A549 (cell line): ENCODE measurements around the gene F2. TPM values are rescaled to one million over a fixed set of nuclear protein-coding genes. Genes with fewer than 3 reads are reported as not detected.

Experiments used
- ATAC-seq, 2 experiments: fragments of 200-7000 bp in 1 of 2; fragments of >200 bp in 1 of 2; cut with Nextera tagmentation in 1 of 2; cut with Tn5 transposase in 1 of 2; 3 replicates each; pipeline versions ENCODE4 v1.8.0 to v1.9.1; 2018 to 2020; ENCODE audit warnings: mild to moderate bottlenecking in 1 of 2, moderate library complexity in 1 of 2
- CTCF ChIA-PET: fragments of 300-600 bp; sonication (Branson Sonifier 250); formaldehyde crosslinking; extraction: SDS; loops from one replicate; lab custom pipeline; 2021; ENCODE audit warnings: antibody characterized with exemption, inconsistent platforms; lab: Yijun Ruan, JAX
- POLR2A ChIA-PET: fragments of 350-600 bp; formaldehyde crosslinking; extraction: SDS; loops from one replicate; lab custom pipeline; 2021; ENCODE audit warnings: antibody characterized with exemption, inconsistent platforms; lab: Yijun Ruan, JAX
- DNase-seq, 2 experiments: peaks; one replicate each; pipeline versions ENCODE4 v3.0.0 to v3.0.0-alpha.2; 2011 to 2016; ENCODE audit warnings: low read depth in 1 of 2, low spot score in 1 of 2
- FAIRE-seq: peaks from 2 replicates; lab custom pipeline; 2011; peaks lifted over from hg19 to GRCh38; lab: Jason Lieb, UNC
- H3K27ac ChIP-seq, 2 experiments: fragments of >200 bp; sonication (Bioruptor Twin); formaldehyde crosslinking; 3 replicates each; pipeline ENCODE4 v1.5.1; 2016 to 2017
- H3K4me1 ChIP-seq: fragments of >200 bp; sonication (Bioruptor Twin); formaldehyde crosslinking; 3 replicates; pipeline ENCODE4 v1.6.1; 2016
- H3K4me2 ChIP-seq: fragments of >200 bp; sonication (Bioruptor Twin); formaldehyde crosslinking; 3 replicates; pipeline ENCODE4 v1.6.1; 2016
- H3K4me3 ChIP-seq: fragments of >200 bp; sonication (Bioruptor Twin); formaldehyde crosslinking; 3 replicates; pipeline ENCODE4 v1.5.1; 2016
- H3K9me3 ChIP-seq: fragments of >200 bp; sonication (Bioruptor Twin); formaldehyde crosslinking; 3 replicates; pipeline ENCODE4 v1.6.1; 2016
- ATOH8 ChIP-seq: fragments of 250-450 bp; sonication (Bioruptor Pico); IDR thresholded peaks from 2 replicates; pipeline ENCODE4 v1.5.0; 2020; ENCODE audit warnings: low read depth, mild to moderate bottlenecking, moderate library complexity
- BHLHE40 ChIP-seq: IDR thresholded peaks from 2 replicates; pipeline ENCODE4 v1.6.1; 2012; ENCODE audit warnings: low read depth, low read length, inconsistent platforms
- CBX2 ChIP-seq: fragments of 200-600 bp; sonication (generic); IDR thresholded peaks from 2 replicates; pipeline ENCODE4 v1.6.1; 2016; ENCODE audit warnings: low read depth, mild to moderate bottlenecking, borderline replicate concordance
- CHD2 ChIP-seq: fragments of 150-350 bp; IDR thresholded peaks from 2 replicates; pipeline ENCODE4 v1.6.1; 2014; ENCODE audit warnings: low read length; ENCODE audit not compliant: partially characterized antibody
- CTCF ChIP-seq: fragments of >200 bp; sonication (Bioruptor Twin); formaldehyde crosslinking; IDR thresholded peaks from 3 replicates; pipeline ENCODE4 v1.5.1; 2016
- E2F6 ChIP-seq: IDR thresholded peaks from 2 replicates; pipeline ENCODE4 v1.6.1; 2012; ENCODE audit warnings: low read depth, borderline replicate concordance
- EHF ChIP-seq: fragments of 250-450 bp; sonication (Bioruptor Pico); IDR thresholded peaks from 2 replicates; pipeline ENCODE4 v1.5.0; 2020; ENCODE audit warnings: mild to moderate bottlenecking
- ESRRA ChIP-seq: fragments of 150-350 bp; IDR thresholded peaks from 2 replicates; pipeline ENCODE4 v1.6.1; 2014; ENCODE audit warnings: mild to moderate bottlenecking, low read length, borderline replicate concordance
- FOXS1 ChIP-seq: fragments of 250-450 bp; sonication (Bioruptor Pico); IDR thresholded peaks from 2 replicates; pipeline ENCODE4 v1.5.0; 2020; ENCODE audit warnings: mild to moderate bottlenecking, moderate library complexity
- HMGXB4 ChIP-seq: fragments of 250-450 bp; sonication (Bioruptor Pico); IDR thresholded peaks from 2 replicates; pipeline ENCODE4 v1.5.0; 2021; ENCODE audit warnings: mild to moderate bottlenecking, moderate library complexity, borderline replicate concordance
- HOXA7 ChIP-seq: fragments of 250-450 bp; sonication (Bioruptor Pico); IDR thresholded peaks from 2 replicates; pipeline ENCODE4 v1.5.0; 2020; ENCODE audit warnings: mild to moderate bottlenecking, moderate library complexity
- HOXB5 ChIP-seq: fragments of 250-450 bp; sonication (Bioruptor Pico); IDR thresholded peaks from 2 replicates; pipeline ENCODE4 v1.5.0; 2020; ENCODE audit warnings: mild to moderate bottlenecking, moderate library complexity
- PHF8 ChIP-seq: fragments of 200-600 bp; sonication (generic); IDR thresholded peaks from 2 replicates; pipeline ENCODE4 v1.6.1; 2016; ENCODE audit warnings: low read depth, mild to moderate bottlenecking, antibody characterized with exemption, moderate library complexity, borderline replicate concordance
- POLR2AphosphoS2 ChIP-seq: conservative IDR thresholded peaks from 2 replicates; pipeline ENCODE4 v1.6.1; 2012; ENCODE audit warnings: low read length, improper control_type of control experiment, inconsistent platforms
- RARB ChIP-seq: fragments of 250-450 bp; sonication (Bioruptor Pico); IDR thresholded peaks from 2 replicates; pipeline ENCODE4 v1.8.0; 2021; ENCODE audit warnings: mild to moderate bottlenecking, moderate library complexity
- RCOR1 ChIP-seq: fragments of 150-350 bp; IDR thresholded peaks from 2 replicates; pipeline ENCODE4 v1.6.1; 2014; ENCODE audit warnings: antibody characterized with exemption, low read length, low read depth
- SMC3 ChIP-seq: fragments of >200 bp; sonication (Bioruptor Twin); formaldehyde crosslinking; IDR thresholded peaks from 3 replicates; pipeline ENCODE4 v1.6.1; 2018; ENCODE audit warnings: inconsistent platforms
- ZFP36 ChIP-seq: fragments of 450-650 bp; IDR thresholded peaks from 2 replicates; pipeline ENCODE4 v1.6.1; 2014; ENCODE audit warnings: borderline replicate concordance; ENCODE audit not compliant: partially characterized antibody
- ZSCAN20 ChIP-seq: fragments of 250-450 bp; sonication (Bioruptor Pico); IDR thresholded peaks from 2 replicates; pipeline ENCODE4 v1.8.0; 2022; ENCODE audit warnings: mild to moderate bottlenecking, moderate library complexity
- WGBS: methylation state at CpG from one replicate; pipeline ENCODE4 v1.1.6; 2017; ENCODE audit errors: missing lambda C conversion rate; 5-methylcytosine and 5-hydroxymethylcytosine counted together
- polyA plus RNA-seq, 4 experiments: library from polyadenylated mRNA; depleted of rRNA in 3 of 4; stranded (reverse); fragments of >200 nt; fragmentation: RNase III in 1 of 4; extraction: RNeasy Plus Mini Kit Qiagen cat#74134 plus additional on column Dnase treatment in 1 of 4; gene quantifications; 2 replicates in 3 of 4; 3 replicates in 1 of 4; pipeline ENCODE4 v1.2.3, GENCODE V29; 2011 to 2017
- TF ChIP-seq, protein P1 (sequence below): fragments of >200 bp; sonication (Bioruptor Twin); formaldehyde crosslinking; IDR thresholded peaks from 3 replicates; pipeline ENCODE4 v1.6.1; 2016
- TF ChIP-seq, protein P2 (sequence below): IDR thresholded peaks from 2 replicates; pipeline ENCODE4 v1.6.1; 2012

F2 gene
- polyA plus RNA-seq, 2 of the 4 experiments (the other 2 are of a cell fraction): 2.5 to 3.8 TPM

DNA sequence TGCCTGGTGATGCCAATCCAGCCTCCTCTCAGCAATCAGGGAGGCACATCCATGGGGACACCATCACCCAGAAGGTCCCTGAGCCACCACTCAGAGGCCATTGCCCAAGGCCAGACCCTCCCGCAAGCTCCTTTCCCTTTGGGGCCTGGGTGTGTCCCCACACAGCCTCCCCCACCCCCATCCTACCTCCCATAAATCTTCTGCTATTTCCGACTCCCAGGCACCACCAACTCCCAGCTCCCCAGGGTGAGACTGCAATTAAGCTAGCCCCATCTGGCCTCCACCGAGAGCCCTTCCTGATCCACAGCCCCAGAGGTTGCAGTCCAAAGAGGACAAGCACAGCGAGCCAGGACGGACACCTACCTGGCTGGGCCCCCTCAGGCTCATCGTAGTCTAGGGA, 24.9 kb upstream of the F2 start:
- no peak overlapping the region for H3K4me2 ChIP-seq
- CTCF ChIA-PET: interaction anchor here (1.0 kb wide), 1 partner anchor 10 kb away, joined by 4 read pairs; no protein-coding TSS in a partner anchor
- WGBS: 98% methylated on average over 6 of the region's 6 CpGs
- POLR2A ChIA-PET: no interaction called here
- H3K27ac ChIP-seq: no peak overlapping the region
- no peak for FAIRE-seq
- H3K4me3 ChIP-seq: no peak overlapping the region
- TF ChIP-seq, protein P1, sequence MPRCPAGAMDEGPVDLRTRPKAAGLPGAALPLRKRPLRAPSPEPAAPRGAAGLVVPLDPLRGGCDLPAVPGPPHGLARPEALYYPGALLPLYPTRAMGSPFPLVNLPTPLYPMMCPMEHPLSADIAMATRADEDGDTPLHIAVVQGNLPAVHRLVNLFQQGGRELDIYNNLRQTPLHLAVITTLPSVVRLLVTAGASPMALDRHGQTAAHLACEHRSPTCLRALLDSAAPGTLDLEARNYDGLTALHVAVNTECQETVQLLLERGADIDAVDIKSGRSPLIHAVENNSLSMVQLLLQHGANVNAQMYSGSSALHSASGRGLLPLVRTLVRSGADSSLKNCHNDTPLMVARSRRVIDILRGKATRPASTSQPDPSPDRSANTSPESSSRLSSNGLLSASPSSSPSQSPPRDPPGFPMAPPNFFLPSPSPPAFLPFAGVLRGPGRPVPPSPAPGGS: no peak
- TF ChIP-seq PHF8 (no peak), BHLHE40 (no peak), ESRRA (no peak), CHD2 (no peak), RCOR1 (no peak), SMC3 (no peak), CTCF (no peak), HOXB5 (CRISPR knock-in tag) (no peak), EHF (CRISPR knock-in tag) (no peak), ATOH8 (CRISPR knock-in tag) (no peak), ZFP36 (no peak), HMGXB4 (no peak), HOXA7 (CRISPR knock-in tag) (no peak), E2F6 (no peak), ZSCAN20 (CRISPR knock-in tag) (no peak)
- TF ChIP-seq, all 56 proteins: peak for 0
- Histone ChIP-seq H3K9me3 (no peaks in the 10 kb centered on the region), H3K4me1 (peaks cover 8% of the 10 kb centered on the region; the same call in 2 of the 3 replicates)
- DNase-seq: no peak
- ATAC-seq: no peak

GRCh38 chr11:46694607-46695006, 24.4 kb upstream of the F2 start:
- DNase-seq (no peak), FAIRE-seq (no peak), ATAC-seq (no peak)
- 83% methylated on average over 7 of the region's 7 CpGs for WGBS
- no peak overlapping the region for H3K4me2 ChIP-seq
- TF ChIP-seq POLR2AphosphoS2 (no peak), EHF (CRISPR knock-in tag) (no peak), HOXB5 (CRISPR knock-in tag) (no peak), ZSCAN20 (CRISPR knock-in tag) (no peak), PHF8 (no peak), BHLHE40 (no peak), CBX2 (no peak), FOXS1 (CRISPR knock-in tag) (no peak), RARB (CRISPR knock-in tag) (no peak)
- TF ChIP-seq, protein P2, sequence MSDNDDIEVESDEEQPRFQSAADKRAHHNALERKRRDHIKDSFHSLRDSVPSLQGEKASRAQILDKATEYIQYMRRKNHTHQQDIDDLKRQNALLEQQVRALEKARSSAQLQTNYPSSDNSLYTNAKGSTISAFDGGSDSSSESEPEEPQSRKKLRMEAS: no peak
- ChIA-PET CTCF (interaction anchor here (1.2 kb wide), 1 partner anchor 24 kb away, joined by 3 read pairs; no protein-coding TSS in a partner anchor), POLR2A (no interaction called here)
- H3K27ac ChIP-seq: no peak overlapping the region
- H3K9me3 ChIP-seq: no peaks in the 10 kb centered on the region
- no peak overlapping the region for H3K4me3 ChIP-seq
- H3K4me1 ChIP-seq: peaks cover 13% of the 10 kb centered on the region; the same call in 2 of the 3 replicates
